Spleen (tissue), 7 donors: ENCODE data around the gene SLC24A3.

ENCODE experiments used
- POLR2A ChIP-seq, 3 donors: fragments of 450-650 bp; IDR thresholded peaks; one replicate each; pipeline ENCODE4 v1.5.1; 2017; ENCODE audit warnings: antibody characterized with exemption in 3 of 3, mild to moderate bottlenecking in 1 of 3
- POLR2AphosphoS5 ChIP-seq, 3 donors: sonication (generic); formaldehyde crosslinking; IDR thresholded peaks; one replicate each; pipeline ENCODE4 v1.5.1; 2017; ENCODE audit warnings: antibody characterized with exemption in 3 of 3
- TF ChIP-seq, protein P1 (sequence below), 11 experiments: fragments of 200-600 bp in 7 of 11; fragments of 450-650 bp in 4 of 11; sonication (generic) in 4 of 11; IDR thresholded peaks in 8 of 11; conservative IDR thresholded peaks in 3 of 11; 1 replicate in 7 of 11; 2 replicates in 4 of 11; pipeline versions ENCODE4 v1.4.0 to v1.8.0; 2016 to 2021; ENCODE audit warnings: antibody characterized with exemption in 11 of 11, inconsistent platforms in 4 of 11, mild to moderate bottlenecking in 1 of 11
- donor health status: DM: no; HTN: no; CAD: no; lungs with moderate emphysema.
- donor health status: DM: no; HTN: no; CAD: no.
- donor health status: DM: no; HTN: no; CAD: no.

DNA sequence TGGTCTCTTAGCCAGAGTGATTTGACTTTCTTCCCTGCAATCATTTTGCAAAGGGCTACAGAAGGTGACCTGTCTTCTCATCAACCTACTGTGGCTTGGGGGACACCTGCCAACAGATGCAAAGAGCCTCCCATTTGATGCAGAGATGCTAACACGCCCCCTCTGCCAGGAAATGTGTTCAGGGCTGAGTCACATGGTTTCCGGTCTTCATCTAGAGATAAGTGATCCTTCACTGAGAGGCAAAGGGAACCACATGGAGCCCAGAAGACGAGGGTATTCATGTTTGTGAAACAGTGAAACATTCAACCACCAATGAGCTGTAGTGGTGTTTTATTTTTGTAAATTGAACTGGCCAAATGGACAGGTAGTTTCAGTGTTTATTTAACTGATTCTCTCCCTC, 436.6 kb downstream of the SLC24A3 start:
- TF ChIP-seq POLR2A (IDR thresholded peaks at IDR 0.05) (no peak), POLR2AphosphoS5 (IDR thresholded peaks at IDR 0.05) (no peak)
- TF ChIP-seq, protein P1, sequence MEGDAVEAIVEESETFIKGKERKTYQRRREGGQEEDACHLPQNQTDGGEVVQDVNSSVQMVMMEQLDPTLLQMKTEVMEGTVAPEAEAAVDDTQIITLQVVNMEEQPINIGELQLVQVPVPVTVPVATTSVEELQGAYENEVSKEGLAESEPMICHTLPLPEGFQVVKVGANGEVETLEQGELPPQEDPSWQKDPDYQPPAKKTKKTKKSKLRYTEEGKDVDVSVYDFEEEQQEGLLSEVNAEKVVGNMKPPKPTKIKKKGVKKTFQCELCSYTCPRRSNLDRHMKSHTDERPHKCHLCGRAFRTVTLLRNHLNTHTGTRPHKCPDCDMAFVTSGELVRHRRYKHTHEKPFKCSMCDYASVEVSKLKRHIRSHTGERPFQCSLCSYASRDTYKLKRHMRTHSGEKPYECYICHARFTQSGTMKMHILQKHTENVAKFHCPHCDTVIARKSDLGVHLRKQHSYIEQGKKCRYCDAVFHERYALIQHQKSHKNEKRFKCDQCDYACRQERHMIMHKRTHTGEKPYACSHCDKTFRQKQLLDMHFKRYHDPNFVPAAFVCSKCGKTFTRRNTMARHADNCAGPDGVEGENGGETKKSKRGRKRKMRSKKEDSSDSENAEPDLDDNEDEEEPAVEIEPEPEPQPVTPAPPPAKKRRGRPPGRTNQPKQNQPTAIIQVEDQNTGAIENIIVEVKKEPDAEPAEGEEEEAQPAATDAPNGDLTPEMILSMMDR (IDR thresholded peaks at IDR 0.05 in 8 of 11, conservative IDR thresholded peaks at IDR 0.05 in 3 of 11): no peak
